ENCODE results near the gene RNF126.
"Not testable (repeated sequence)": the region's sequence is repeated elsewhere in the genome, so short reads cannot be mapped to it uniquely, and the experiment has no call there.

RNF126 gene

DNA sequence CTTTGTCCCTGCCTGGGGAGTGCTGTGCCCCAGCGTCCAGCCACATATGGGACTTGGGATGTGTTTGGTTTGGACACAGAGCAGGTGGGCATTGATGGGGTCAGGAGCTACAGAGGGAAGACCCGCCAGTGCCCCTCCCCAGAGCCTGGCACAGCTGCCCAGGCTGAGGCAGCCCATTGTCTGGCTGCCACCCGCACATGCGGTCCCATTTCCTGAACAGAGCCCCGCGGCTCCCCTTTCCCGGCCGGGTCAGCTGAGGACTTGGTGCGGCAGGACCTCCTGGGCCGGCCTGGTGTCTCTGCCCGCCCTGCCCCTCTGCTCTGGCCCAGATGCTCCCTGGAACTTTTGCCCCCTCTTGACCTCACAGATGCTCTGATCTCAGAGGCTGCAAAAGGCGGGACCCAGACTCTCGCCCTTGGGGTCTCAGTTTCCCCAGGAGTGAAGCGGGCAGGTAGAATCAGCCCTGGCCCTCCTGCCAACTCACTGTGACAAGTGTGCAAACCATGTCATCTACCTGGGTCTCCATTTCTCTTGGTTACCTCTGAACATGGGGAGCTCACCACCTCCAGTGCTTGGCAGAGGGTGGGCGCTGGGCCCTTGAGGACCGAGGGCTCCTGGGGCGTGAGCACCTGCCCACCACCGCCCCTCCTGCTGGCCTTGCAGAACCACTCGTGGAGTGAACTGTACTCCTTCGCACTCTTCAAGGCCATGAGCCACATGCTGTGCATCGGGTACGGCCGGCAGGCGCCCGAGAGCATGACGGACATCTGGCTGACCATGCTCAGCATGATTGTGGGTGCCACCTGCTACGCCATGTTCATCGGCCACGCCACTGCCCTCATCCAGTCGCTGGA lies 55.5 kb downstream of the RNF126 start:
- Histone ChIP-seq H3K36me3 (replicated peaks in 1 of 2; ENCODE audit: control insufficient read depth in 2 of 2, insufficient read depth in 2 of 2, low read length in 2 of 2) (peaks cover 2 to 3% of the 10 kb centered on the region in 2 donors), H2BK12ac (ENCODE audit: low read length) (peak overlapping the region; percentile 41), H2AK5ac (ENCODE audit: low read depth, low read length) (peak overlapping the region; percentile 75), H3K4me3 (ENCODE audit: low read length in 2 of 2) (no peak overlapping the region), H3K27me3 (ENCODE audit: control insufficient read depth in 3 of 3, insufficient read depth in 3 of 3, low read depth in 1 of 3, low read length in 3 of 3) (no peaks in the 10 kb centered on the region), H3K4me2 (ENCODE audit: insufficient read depth, low read length, poor library complexity, severe bottlenecking) (no peak overlapping the region), H3K9me3 (replicated peaks in 1 of 2; ENCODE audit: control insufficient read depth in 2 of 2, insufficient read depth in 1 of 2, low read depth in 1 of 2, low read length in 2 of 2) (no peaks in the 10 kb centered on the region), H2AFZ (ENCODE audit: low read length) (no peak overlapping the region), H3K27ac (replicated peaks; ENCODE audit: low read length) (no peak overlapping the region), H3K4ac (ENCODE audit: low read length) (no peak overlapping the region), H3K4me1 (ENCODE audit: control insufficient read depth in 2 of 2, insufficient read depth in 1 of 2, low read depth in 1 of 2, low read length in 2 of 2) (peaks cover 2 to 5% of the 10 kb centered on the region in 2 donors), H4K91ac (ENCODE audit: low read depth, low read length, poor library complexity) (no peak overlapping the region), H3K79me1 (ENCODE audit: low read depth, low read length) (no peaks in the 10 kb centered on the region), H2BK5ac (ENCODE audit: low read length) (peak overlapping the region; percentile 39), H4K8ac (ENCODE audit: low read depth, low read length) (no peak overlapping the region), H2BK15ac (ENCODE audit: low read length) (no peak overlapping the region), H3K18ac (ENCODE audit: low read length) (peak overlapping the region; percentile 38), H2BK120ac (ENCODE audit: low read depth, low read length) (no peak overlapping the region), H3K23ac (ENCODE audit: low read depth, low read length, poor library complexity) (no peak overlapping the region), H3K14ac (ENCODE audit: low read length) (no peak overlapping the region), H3K9ac (ENCODE audit: low read depth, low read length, poor library complexity) (no peak overlapping the region)
- no peak for DNase-seq (ENCODE audit: low spot score)
- WGBS, 2 donors (ENCODE audit: extremely low coverage in 2 of 2, insufficient read length in 2 of 2, insufficient replicate concordance in 1 of 2), result no CpG with 5 or more reads among the region's 30 CpGs

- H2AFZ ChIP-seq (ENCODE audit: low read length); H3K4me1 ChIP-seq (ENCODE audit: control insufficient read depth in 2 of 2, insufficient read depth in 1 of 2, low read depth in 1 of 2, low read length in 2 of 2); H3K14ac ChIP-seq (ENCODE audit: low read length); H4K91ac ChIP-seq (ENCODE audit: low read depth, low read length, poor library complexity); H2BK5ac ChIP-seq (ENCODE audit: low read length); H4K8ac ChIP-seq (ENCODE audit: low read depth, low read length); H3K79me1 ChIP-seq (ENCODE audit: low read depth, low read length); DNase-seq (ENCODE audit: low spot score); H3K9me3 ChIP-seq (replicated peaks in 1 of 2; ENCODE audit: control insufficient read depth in 2 of 2, insufficient read depth in 1 of 2, low read depth in 1 of 2, low read length in 2 of 2); H2BK120ac ChIP-seq (ENCODE audit: low read depth, low read length); H2BK15ac ChIP-seq (ENCODE audit: low read length); H3K27me3 ChIP-seq (ENCODE audit: control insufficient read depth in 3 of 3, insufficient read depth in 3 of 3, low read depth in 1 of 3, low read length in 3 of 3); H2AK5ac ChIP-seq (ENCODE audit: low read depth, low read length); H3K23ac ChIP-seq (ENCODE audit: low read depth, low read length, poor library complexity); H3K36me3 ChIP-seq (replicated peaks in 1 of 2; ENCODE audit: control insufficient read depth in 2 of 2, insufficient read depth in 2 of 2, low read length in 2 of 2); H3K27ac ChIP-seq (replicated peaks; ENCODE audit: low read length): not testable (repeated sequence)
- WGBS, 2 donors (ENCODE audit: extremely low coverage in 2 of 2, insufficient read length in 2 of 2, insufficient replicate concordance in 1 of 2), result no CpG with 5 or more reads among the region's 34 CpGs
- H3K18ac ChIP-seq (ENCODE audit: low read length), result peak overlapping the region; percentile 85
- H3K4me3 ChIP-seq (ENCODE audit: low read length in 2 of 2), result peak overlapping the region in 1 of 2 donors; percentile 51
- H3K4ac ChIP-seq (ENCODE audit: low read length), result peak overlapping the region; percentile 84
- peak overlapping the region; percentile 40 for H3K4me2 ChIP-seq (ENCODE audit: insufficient read depth, low read length, poor library complexity, severe bottlenecking)
- H2BK12ac ChIP-seq (ENCODE audit: low read length), result peak overlapping the region; percentile 73
- H3K9ac ChIP-seq (ENCODE audit: low read depth, low read length, poor library complexity), result peak overlapping the region; percentile 70
Measured at GRCh38 chr19:605061-605971, 57.7 kb downstream of the RNF126 start.

- Histone ChIP-seq H3K4me3 (ENCODE audit: low read length in 2 of 2) (no peak overlapping the region), H3K4me1 (ENCODE audit: control insufficient read depth in 2 of 2, insufficient read depth in 1 of 2, low read depth in 1 of 2, low read length in 2 of 2) (peaks cover 0 to 2% of the 10 kb centered on the region in 2 donors), H3K36me3 (replicated peaks in 1 of 2; ENCODE audit: control insufficient read depth in 2 of 2, insufficient read depth in 2 of 2, low read length in 2 of 2) (no peaks in the 10 kb centered on the region), H3K14ac (ENCODE audit: low read length) (no peak overlapping the region), H3K79me1 (ENCODE audit: low read depth, low read length) (no peaks in the 10 kb centered on the region), H2BK120ac (ENCODE audit: low read depth, low read length) (no peak overlapping the region), H3K18ac (ENCODE audit: low read length) (no peak overlapping the region), H3K27ac (replicated peaks; ENCODE audit: low read length) (no peak overlapping the region), H2AK5ac (ENCODE audit: low read depth, low read length) (no peak overlapping the region), H2BK5ac (ENCODE audit: low read length) (no peak overlapping the region), H3K4me2 (ENCODE audit: insufficient read depth, low read length, poor library complexity, severe bottlenecking) (no peak overlapping the region), H2BK12ac (ENCODE audit: low read length) (no peak overlapping the region), H3K4ac (ENCODE audit: low read length) (no peak overlapping the region), H2AFZ (ENCODE audit: low read length) (no peak overlapping the region), H3K23ac (ENCODE audit: low read depth, low read length, poor library complexity) (no peak overlapping the region), H3K27me3 (ENCODE audit: control insufficient read depth in 3 of 3, insufficient read depth in 3 of 3, low read depth in 1 of 3, low read length in 3 of 3) (no peaks in the 10 kb centered on the region), H3K9ac (ENCODE audit: low read depth, low read length, poor library complexity) (no peak overlapping the region), H4K8ac (ENCODE audit: low read depth, low read length) (no peak overlapping the region), H2BK15ac (ENCODE audit: low read length) (no peak overlapping the region), H4K91ac (ENCODE audit: low read depth, low read length, poor library complexity) (no peak overlapping the region), H3K9me3 (replicated peaks in 1 of 2; ENCODE audit: control insufficient read depth in 2 of 2, insufficient read depth in 1 of 2, low read depth in 1 of 2, low read length in 2 of 2) (peaks cover 2 to 7% of the 10 kb centered on the region in 2 donors)
- no peak for DNase-seq (ENCODE audit: low spot score)
- WGBS, 2 donors (ENCODE audit: extremely low coverage in 2 of 2, insufficient read length in 2 of 2, insufficient replicate concordance in 1 of 2), result no CpG with 5 or more reads among the region's 11 CpGs
Measured at GRCh38 chr19:604355-604754, 58.7 kb downstream of the RNF126 start.

DNA sequence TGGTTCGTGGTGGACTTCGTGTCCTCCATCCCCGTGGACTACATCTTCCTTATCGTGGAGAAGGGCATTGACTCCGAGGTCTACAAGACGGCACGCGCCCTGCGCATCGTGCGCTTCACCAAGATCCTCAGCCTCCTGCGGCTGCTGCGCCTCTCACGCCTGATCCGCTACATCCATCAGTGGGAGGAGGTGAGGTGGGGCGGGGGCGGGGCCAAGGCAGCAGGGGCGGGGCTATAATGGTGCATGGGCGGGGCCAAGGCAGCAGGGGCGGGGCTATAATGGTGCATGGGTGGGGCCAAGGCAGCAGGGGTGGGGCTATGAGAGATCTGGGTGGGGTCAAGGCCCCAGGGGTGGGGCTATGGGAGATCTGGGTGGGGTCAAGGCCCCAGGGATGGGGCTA lies 59.2 kb downstream of the RNF126 start:
- H3K36me3 ChIP-seq (replicated peaks in 1 of 2; ENCODE audit: control insufficient read depth in 2 of 2, insufficient read depth in 2 of 2, low read length in 2 of 2); H2BK120ac ChIP-seq (ENCODE audit: low read depth, low read length): not testable (repeated sequence)
- no CpG with 5 or more reads among the region's 20 CpGs for WGBS, 2 donors (ENCODE audit: extremely low coverage in 2 of 2, insufficient read length in 2 of 2, insufficient replicate concordance in 1 of 2)

More for the DNA sequence above, 59.2 kb downstream of the RNF126 start:
- H3K14ac ChIP-seq (ENCODE audit: low read length); H3K27me3 ChIP-seq (ENCODE audit: control insufficient read depth in 3 of 3, insufficient read depth in 3 of 3, low read depth in 1 of 3, low read length in 3 of 3); H4K8ac ChIP-seq (ENCODE audit: low read depth, low read length); H2AFZ ChIP-seq (ENCODE audit: low read length); H3K4me1 ChIP-seq (ENCODE audit: control insufficient read depth in 2 of 2, insufficient read depth in 1 of 2, low read depth in 1 of 2, low read length in 2 of 2); H3K9ac ChIP-seq (ENCODE audit: low read depth, low read length, poor library complexity); H3K23ac ChIP-seq (ENCODE audit: low read depth, low read length, poor library complexity); H3K4me2 ChIP-seq (ENCODE audit: insufficient read depth, low read length, poor library complexity, severe bottlenecking); DNase-seq (ENCODE audit: low spot score); H2BK12ac ChIP-seq (ENCODE audit: low read length); H2BK5ac ChIP-seq (ENCODE audit: low read length); H3K9me3 ChIP-seq (replicated peaks in 1 of 2; ENCODE audit: control insufficient read depth in 2 of 2, insufficient read depth in 1 of 2, low read depth in 1 of 2, low read length in 2 of 2); H2BK15ac ChIP-seq (ENCODE audit: low read length); H3K18ac ChIP-seq (ENCODE audit: low read length); H2AK5ac ChIP-seq (ENCODE audit: low read depth, low read length); H4K91ac ChIP-seq (ENCODE audit: low read depth, low read length, poor library complexity); H3K4ac ChIP-seq (ENCODE audit: low read length); H3K4me3 ChIP-seq (ENCODE audit: low read length in 2 of 2); H3K79me1 ChIP-seq (ENCODE audit: low read depth, low read length); H3K27ac ChIP-seq (replicated peaks; ENCODE audit: low read length): not testable (repeated sequence)
